ENCODE results near the gene ADORA3. TPM values are rescaled to one million over a fixed set of nuclear protein-coding genes. Genes with fewer than 3 reads are reported as not detected.
"Not testable (repeated sequence)": the region's sequence is repeated elsewhere in the genome, so short reads cannot be mapped to it uniquely, and the experiment has no call there.

The ADORA3 gene
- polyA plus RNA-seq (2013), result 0.48 TPM

DNA sequence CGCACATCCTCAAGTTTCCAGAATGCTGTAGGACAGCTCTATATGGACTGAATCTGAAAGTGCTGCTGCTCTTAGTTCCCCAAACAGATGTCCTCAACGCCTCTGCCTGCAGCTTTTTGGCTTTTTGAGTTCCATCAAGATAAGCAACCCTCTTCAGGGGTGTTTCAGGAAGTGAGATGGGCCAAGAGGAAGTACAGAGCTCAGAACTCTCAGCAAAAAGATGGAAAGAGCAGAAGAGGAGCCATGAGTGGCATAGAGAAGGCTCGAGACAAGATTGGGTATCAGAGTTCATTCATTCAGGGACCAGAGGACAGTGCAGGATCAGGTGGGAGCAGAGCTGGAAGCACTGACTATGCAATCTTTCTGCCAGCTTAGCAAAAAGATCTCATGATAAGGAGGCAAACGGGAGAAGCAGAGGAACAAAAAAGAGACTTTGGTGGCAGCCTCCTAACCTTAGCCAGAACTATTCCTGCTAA lies at the start of gene ADORA3, which contains the start of gene TMIGD3:
Gene ADORA3 (minus strand): TSS at position 49 of the 476 bp plus-strand sequence. CDS start 279 bp downstream, outside the sequence.
Gene TMIGD3 (minus strand): TSS at position 49 of the 476 bp plus-strand sequence. CDS start 279 bp downstream, outside the sequence.
- Histone ChIP-seq H3K4me3 (ENCODE audit: control insufficient read depth in 1 of 7, extremely low read depth in 1 of 7, insufficient read depth in 4 of 7, low read depth in 2 of 7, low read length in 6 of 7) (peak within 1 kb of the TSS in 3 of 7 experiments; percentile 14 to 30 (median 16)), H3K4me1 (ENCODE audit: control extremely low read depth in 1 of 4, control insufficient read depth in 4 of 4, insufficient read depth in 4 of 4, low read length in 3 of 4) (peaks cover 36 to 71% (median 65%) of the 10 kb centered on the region in 4 experiments), H3K27me3 (replicated peaks in 2 of 5; ENCODE audit: control insufficient read depth in 4 of 5, insufficient read depth in 5 of 5, low read length in 4 of 5) (no peaks in the 10 kb centered on the region), H3K27ac (ENCODE audit: insufficient read depth in 1 of 2, low read depth in 1 of 2, low read length in 2 of 2, poor library complexity in 1 of 2, severe bottlenecking in 2 of 2) (no peak within 1 kb of the TSS), H3K36me3 (ENCODE audit: control insufficient read depth in 4 of 4, insufficient read depth in 4 of 4, low read length in 3 of 4) (no peaks in the 10 kb centered on the region), H3K9me3 (ENCODE audit: control extremely low read depth in 1 of 5, control insufficient read depth in 4 of 5, insufficient read depth in 2 of 5, low read depth in 1 of 5, low read length in 4 of 5) (no peaks in the 10 kb centered on the region)
- ChIA-PET POLR2A (interaction anchor here (0.9 to 1.0 kb wide), 2 partner anchors 12 to 116 kb away, joined by 3 read pairs; partner anchors contain the start of gene RAP1A), CTCF (interaction anchor here (0.6 to 9.9 kb wide), 8 partner anchors 8 to 151 kb away, joined by 3 to 151 read pairs (median 4); partner anchors contain the start of gene C1orf162)
- 20% methylated on average over 4 of the region's 4 CpGs for WGBS (ENCODE audit: insufficient coverage)
- peak; percentile 57 to 91 (median 88) for DNase-seq

GRCh38 chr1:111553196-111553595 lies 49.8 kb upstream of the ADORA3 start:
- Histone ChIP-seq H3K36me3 (ENCODE audit: control insufficient read depth in 4 of 4, insufficient read depth in 4 of 4, low read length in 3 of 4) (no peaks in the 10 kb centered on the region), H3K27ac (ENCODE audit: insufficient read depth in 1 of 2, low read depth in 1 of 2, low read length in 2 of 2, poor library complexity in 1 of 2, severe bottlenecking in 2 of 2) (no peak overlapping the region), H3K4me3 (ENCODE audit: control insufficient read depth in 1 of 7, extremely low read depth in 1 of 7, insufficient read depth in 4 of 7, low read depth in 2 of 7, low read length in 6 of 7) (no peak overlapping the region), H3K4me1 (ENCODE audit: control extremely low read depth in 1 of 4, control insufficient read depth in 4 of 4, insufficient read depth in 4 of 4, low read length in 3 of 4) (no peaks in the 10 kb centered on the region), H3K27me3 (replicated peaks in 2 of 5; ENCODE audit: control insufficient read depth in 4 of 5, insufficient read depth in 5 of 5, low read length in 4 of 5) (no peaks in the 10 kb centered on the region), H3K9me3 (ENCODE audit: control extremely low read depth in 1 of 5, control insufficient read depth in 4 of 5, insufficient read depth in 2 of 5, low read depth in 1 of 5, low read length in 4 of 5) (peaks cover 0 to 2% (median 0%) of the 10 kb centered on the region in 5 experiments)
- WGBS (ENCODE audit: insufficient coverage), result 100% methylated on average over 3 of the region's 3 CpGs
- POLR2A ChIA-PET, result no interaction called here
- DNase-seq, result no peak
- CTCF ChIA-PET, result interaction anchor here (0.9 to 2.5 kb wide), 6 partner anchors 16 to 71 kb away, joined by 3 to 9 read pairs (median 3); no protein-coding TSS in a partner anchor

GRCh38 chr1:111552587-111552986 lies 49.2 kb upstream of the ADORA3 start:
- H3K9me3 ChIP-seq (ENCODE audit: control extremely low read depth in 1 of 5, control insufficient read depth in 4 of 5, insufficient read depth in 2 of 5, low read depth in 1 of 5, low read length in 4 of 5), result peaks cover 0 to 2% (median 0%) of the 10 kb centered on the region in 5 experiments
- H3K36me3 ChIP-seq (ENCODE audit: control insufficient read depth in 4 of 4, insufficient read depth in 4 of 4, low read length in 3 of 4), result no peaks in the 10 kb centered on the region
- no peak overlapping the region for H3K27ac ChIP-seq (ENCODE audit: insufficient read depth in 1 of 2, low read depth in 1 of 2, low read length in 2 of 2, poor library complexity in 1 of 2, severe bottlenecking in 2 of 2)
- POLR2A ChIA-PET, result no interaction called here
- no peak overlapping the region for H3K4me3 ChIP-seq (ENCODE audit: control insufficient read depth in 1 of 7, extremely low read depth in 1 of 7, insufficient read depth in 4 of 7, low read depth in 2 of 7, low read length in 6 of 7)
- H3K27me3 ChIP-seq (replicated peaks in 2 of 5; ENCODE audit: control insufficient read depth in 4 of 5, insufficient read depth in 5 of 5, low read length in 4 of 5), result no peaks in the 10 kb centered on the region
- CTCF ChIA-PET, result interaction anchor here (0.9 to 2.5 kb wide), 5 partner anchors 17 to 71 kb away, joined by 3 to 9 read pairs (median 3); no protein-coding TSS in a partner anchor
- no peak for DNase-seq
- H3K4me1 ChIP-seq (ENCODE audit: control extremely low read depth in 1 of 4, control insufficient read depth in 4 of 4, insufficient read depth in 4 of 4, low read length in 3 of 4), result no peaks in the 10 kb centered on the region

DNA sequence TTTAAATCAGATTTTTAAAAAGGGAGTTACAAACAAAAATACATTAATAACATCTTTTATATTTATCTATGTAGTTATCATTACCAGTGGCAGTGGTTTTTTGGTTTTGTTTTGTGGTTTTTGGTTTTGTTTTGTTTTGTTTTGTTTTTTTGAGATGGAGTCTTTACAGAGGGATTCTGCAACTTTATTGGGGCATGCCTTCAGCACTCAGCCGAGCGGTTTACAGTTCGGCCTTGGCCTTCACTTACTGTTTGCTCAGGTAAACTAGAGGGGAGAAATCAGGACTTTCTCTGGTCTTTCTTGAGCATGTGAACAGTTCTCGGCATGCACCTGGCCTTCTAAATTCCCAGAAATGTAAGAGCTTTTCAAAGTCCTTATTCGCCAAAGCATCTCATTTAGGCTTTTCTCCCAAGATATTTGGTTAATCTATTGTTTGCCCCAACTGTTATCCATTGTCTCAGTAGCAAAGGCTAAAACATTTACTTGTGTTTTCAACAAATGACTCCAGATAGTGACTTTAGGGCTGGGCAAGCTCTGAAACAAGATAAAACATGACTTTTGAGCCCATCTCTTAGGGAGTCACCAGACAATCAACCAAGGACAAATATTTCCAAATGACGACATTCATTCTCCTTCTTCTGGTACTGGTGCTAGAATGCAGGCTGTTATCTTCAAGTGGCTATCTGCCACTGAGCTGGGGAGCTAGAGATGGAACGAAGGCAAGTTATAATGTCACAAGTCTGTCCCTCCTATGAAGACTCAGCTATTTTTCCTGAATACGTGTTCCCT lies 48.4 kb upstream of the ADORA3 start:
- CTCF ChIA-PET, result interaction anchor here (1.1 to 2.5 kb wide), 4 partner anchors 9 to 57 kb away, joined by 3 to 9 read pairs (median 4); no protein-coding TSS in a partner anchor
- POLR2A ChIA-PET, result no interaction called here
- DNase-seq, result no peak
- Histone ChIP-seq H3K36me3 (ENCODE audit: control insufficient read depth in 4 of 4, insufficient read depth in 4 of 4, low read length in 3 of 4) (no peaks in the 10 kb centered on the region), H3K9me3 (ENCODE audit: control extremely low read depth in 1 of 5, control insufficient read depth in 4 of 5, insufficient read depth in 2 of 5, low read depth in 1 of 5, low read length in 4 of 5) (peaks cover 0 to 2% (median 0%) of the 10 kb centered on the region in 5 experiments), H3K4me1 (ENCODE audit: control extremely low read depth in 1 of 4, control insufficient read depth in 4 of 4, insufficient read depth in 4 of 4, low read length in 3 of 4) (no peaks in the 10 kb centered on the region), H3K27me3 (replicated peaks in 2 of 5; ENCODE audit: control insufficient read depth in 4 of 5, insufficient read depth in 5 of 5, low read length in 4 of 5) (no peaks in the 10 kb centered on the region), H3K4me3 (ENCODE audit: control insufficient read depth in 1 of 7, extremely low read depth in 1 of 7, insufficient read depth in 4 of 7, low read depth in 2 of 7, low read length in 6 of 7) (no peak overlapping the region), H3K27ac (ENCODE audit: insufficient read depth in 1 of 2, low read depth in 1 of 2, low read length in 2 of 2, poor library complexity in 1 of 2, severe bottlenecking in 2 of 2) (no peak overlapping the region)
- 98% methylated on average over 7 of the region's 8 CpGs for WGBS (ENCODE audit: insufficient coverage)

DNA sequence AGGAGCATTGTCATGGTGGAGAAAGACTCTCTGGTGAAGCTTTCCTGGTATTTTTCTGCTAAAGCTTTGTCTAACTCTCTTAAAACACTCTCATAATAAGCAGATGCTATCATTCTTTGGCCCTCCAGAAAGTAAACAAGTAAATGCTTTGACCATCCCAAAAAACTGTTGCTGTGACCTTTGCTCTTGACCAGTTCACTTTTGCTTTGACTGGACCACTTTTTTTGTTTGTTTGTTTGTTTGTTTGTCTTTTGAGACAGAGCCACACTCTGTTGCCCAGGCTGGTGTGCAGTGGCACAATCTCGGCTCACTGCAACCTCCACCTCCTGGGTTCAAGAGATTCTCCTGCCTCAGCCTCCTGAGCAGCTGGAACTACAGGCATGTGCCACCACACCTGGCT lies 44.4 kb upstream of the ADORA3 start:
- H3K36me3 ChIP-seq (ENCODE audit: control insufficient read depth in 4 of 4, insufficient read depth in 4 of 4, low read length in 3 of 4); POLR2A ChIA-PET; H3K9me3 ChIP-seq (ENCODE audit: control extremely low read depth in 1 of 5, control insufficient read depth in 4 of 5, insufficient read depth in 2 of 5, low read depth in 1 of 5, low read length in 4 of 5); H3K27me3 ChIP-seq (replicated peaks in 2 of 5; ENCODE audit: control insufficient read depth in 4 of 5, insufficient read depth in 5 of 5, low read length in 4 of 5); H3K4me3 ChIP-seq (ENCODE audit: control insufficient read depth in 1 of 7, extremely low read depth in 1 of 7, insufficient read depth in 4 of 7, low read depth in 2 of 7, low read length in 6 of 7); H3K4me1 ChIP-seq (ENCODE audit: control extremely low read depth in 1 of 4, control insufficient read depth in 4 of 4, insufficient read depth in 4 of 4, low read length in 3 of 4); H3K27ac ChIP-seq (ENCODE audit: insufficient read depth in 1 of 2, low read depth in 1 of 2, low read length in 2 of 2, poor library complexity in 1 of 2, severe bottlenecking in 2 of 2); CTCF ChIA-PET; DNase-seq: not testable (repeated sequence)
- 100% methylated on average over 1 of the region's 1 CpG for WGBS (ENCODE audit: insufficient coverage)

- no peaks in the 10 kb centered on the region for H3K27me3 ChIP-seq (replicated peaks in 2 of 5; ENCODE audit: control insufficient read depth in 4 of 5, insufficient read depth in 5 of 5, low read length in 4 of 5)
- no peaks in the 10 kb centered on the region for H3K36me3 ChIP-seq (ENCODE audit: control insufficient read depth in 4 of 4, insufficient read depth in 4 of 4, low read length in 3 of 4)
- no peak for DNase-seq
- no peak overlapping the region for H3K4me3 ChIP-seq (ENCODE audit: control insufficient read depth in 1 of 7, extremely low read depth in 1 of 7, insufficient read depth in 4 of 7, low read depth in 2 of 7, low read length in 6 of 7)
- WGBS (ENCODE audit: insufficient coverage), result 90% methylated on average over 12 of the region's 14 CpGs
- no peak overlapping the region for H3K27ac ChIP-seq (ENCODE audit: insufficient read depth in 1 of 2, low read depth in 1 of 2, low read length in 2 of 2, poor library complexity in 1 of 2, severe bottlenecking in 2 of 2)
- ChIA-PET POLR2A (no interaction called here), CTCF (interaction anchor here (1.0 kb wide), 1 partner anchor 34 kb away, joined by 3 read pairs; no protein-coding TSS in a partner anchor)
- H3K9me3 ChIP-seq (ENCODE audit: control extremely low read depth in 1 of 5, control insufficient read depth in 4 of 5, insufficient read depth in 2 of 5, low read depth in 1 of 5, low read length in 4 of 5), result no peaks in the 10 kb centered on the region
- H3K4me1 ChIP-seq (ENCODE audit: control extremely low read depth in 1 of 4, control insufficient read depth in 4 of 4, insufficient read depth in 4 of 4, low read length in 3 of 4), result no peaks in the 10 kb centered on the region
Measured at GRCh38 chr1:111542187-111542586, 38.8 kb upstream of the ADORA3 start.

DNA sequence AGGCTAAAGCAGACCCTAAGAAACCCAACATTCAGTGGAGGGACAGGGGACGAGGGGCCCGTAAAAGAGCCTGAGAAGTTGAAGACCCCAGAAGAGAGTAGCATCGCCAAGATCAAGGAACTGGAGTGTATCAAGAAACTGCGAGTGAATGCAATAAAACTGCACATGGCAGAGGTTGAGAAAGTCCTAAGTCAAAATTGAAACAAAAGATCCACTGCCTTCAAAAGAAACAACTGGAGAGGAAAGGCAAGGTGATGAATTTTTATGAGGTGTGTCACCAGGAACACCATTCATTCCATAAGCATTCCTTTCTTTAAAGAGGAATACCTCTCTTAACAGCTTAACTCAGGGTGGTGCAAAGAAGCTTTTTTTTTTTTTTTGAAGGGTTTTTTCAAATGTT lies 38.3 kb upstream of the ADORA3 start:
- Histone ChIP-seq H3K4me1 (ENCODE audit: control extremely low read depth in 1 of 4, control insufficient read depth in 4 of 4, insufficient read depth in 4 of 4, low read length in 3 of 4) (no peaks in the 10 kb centered on the region), H3K9me3 (ENCODE audit: control extremely low read depth in 1 of 5, control insufficient read depth in 4 of 5, insufficient read depth in 2 of 5, low read depth in 1 of 5, low read length in 4 of 5) (no peaks in the 10 kb centered on the region), H3K27ac (ENCODE audit: insufficient read depth in 1 of 2, low read depth in 1 of 2, low read length in 2 of 2, poor library complexity in 1 of 2, severe bottlenecking in 2 of 2) (no peak overlapping the region), H3K4me3 (ENCODE audit: control insufficient read depth in 1 of 7, extremely low read depth in 1 of 7, insufficient read depth in 4 of 7, low read depth in 2 of 7, low read length in 6 of 7) (no peak overlapping the region), H3K27me3 (replicated peaks in 2 of 5; ENCODE audit: control insufficient read depth in 4 of 5, insufficient read depth in 5 of 5, low read length in 4 of 5) (no peaks in the 10 kb centered on the region), H3K36me3 (ENCODE audit: control insufficient read depth in 4 of 4, insufficient read depth in 4 of 4, low read length in 3 of 4) (no peaks in the 10 kb centered on the region)
- ChIA-PET POLR2A (interaction anchor here (0.5 kb wide), 1 partner anchor 26 kb away, joined by 3 read pairs; no protein-coding TSS in a partner anchor), CTCF (interaction anchor here (0.5 to 1.0 kb wide), 2 partner anchors 34 to 102 kb away, joined by 3 read pairs; no protein-coding TSS in a partner anchor)
- no peak for DNase-seq
- WGBS (ENCODE audit: insufficient coverage), result 94% methylated on average over 4 of the region's 4 CpGs
